HCT116 (cell line): ENCODE results near the gene ELF5. TPM values are rescaled to one million over a fixed set of nuclear protein-coding genes. Genes with fewer than 3 reads are reported as not detected.

Source experiments
- ATAC-seq: fragments of 200-7000 bp; cut with Tn5 transposase; 2 replicates; pipeline ENCODE4 v1.9.1; 2020; ENCODE audit warnings: mild to moderate bottlenecking, moderate library complexity
- BruUV-seq: library from RNA; stranded (reverse); fragments of 400-500 nt; replicated peaks from 2 replicates; lab custom pipeline; 2021; lab: Mats Ljungman, UMichigan
- CTCF ChIA-PET: fragments of 300-600 bp; sonication (Branson Sonifier 250); formaldehyde crosslinking; loops from one replicate; lab custom pipeline; 2021; ENCODE audit warnings: antibody characterized with exemption; lab: Charles Lee
- POLR2A ChIA-PET: fragments of 300-600, 350-600 bp; sonication (Branson Sonifier 250); formaldehyde crosslinking; loops from one replicate; lab custom pipeline; 2021; ENCODE audit warnings: antibody characterized with exemption; lab: Charles Lee
- RAD21 ChIA-PET, 2 experiments: fragments of 300-600 bp; sonication (Branson Sonifier 250); formaldehyde crosslinking; loops; one replicate each; lab custom pipeline; 2023; ENCODE audit warnings: low total read pairs in 2 of 2; ENCODE audit not compliant: uncharacterized antibody in 2 of 2, unreplicated experiment in 2 of 2, low non-redundant PET in 1 of 2; lab: Charles Lee
- DNase-seq: peaks from one replicate; pipeline ENCODE4 v3.0.0-alpha.2; 2010; ENCODE audit warnings: low read depth, low spot score
- H2AFZ ChIP-seq: fragments of 200-600 bp; shearing (Covaris generic), sonication (generic); 2 replicates; pipeline ENCODE4 v1.6.1; 2017; ENCODE audit warnings: low read depth, mixed run types, mixed read lengths, antibody characterized with exemption, low read length; ENCODE audit not compliant: poor library complexity, severe bottlenecking
- H3K27ac ChIP-seq: 2 replicates; pipeline ENCODE4 v1.5.1; 2012; ENCODE audit warnings: low read depth, low read length
- H3K27me3 ChIP-seq: fragments of 200-600 bp; sonication (generic); 2 replicates; pipeline ENCODE4 v1.6.1; 2016; ENCODE audit warnings: mixed run types, low read length, mixed read lengths; ENCODE audit not compliant: insufficient read depth
- H3K36me3 ChIP-seq, 2 experiments: fragments of 200-500 bp in 1 of 2; fragments of 200-600 bp in 1 of 2; sonication (Bioruptor generic) in 1 of 2; sonication (generic) in 1 of 2; 2 replicates each; pipeline versions ENCODE4 v1.5.1 to v1.6.1; 2014 to 2016; ENCODE audit warnings: low read length in 2 of 2, inconsistent platforms in 1 of 2, mixed read lengths in 1 of 2, mixed run types in 1 of 2; ENCODE audit not compliant: insufficient read depth in 2 of 2, control insufficient read depth in 1 of 2
- H3K4me1 ChIP-seq, 2 experiments: fragments of 200-600 bp in 1 of 2; sonication (generic) in 1 of 2; 2 replicates each; pipeline versions ENCODE4 v1.5.1 to v1.6.1; 2012 to 2017; ENCODE audit warnings: low read length in 2 of 2, inconsistent platforms in 1 of 2, mild to moderate bottlenecking in 1 of 2, mixed read lengths in 1 of 2, mixed run types in 1 of 2, moderate library complexity in 1 of 2; ENCODE audit not compliant: insufficient read depth in 2 of 2, control insufficient read depth in 1 of 2
- H3K4me2 ChIP-seq: fragments of 200-600 bp; sonication (generic); 2 replicates; pipeline ENCODE4 v1.6.1; 2017; ENCODE audit warnings: mixed run types, low read length, mixed read lengths
- H3K4me3 ChIP-seq, 2 experiments: fragments of 200-600 bp in 1 of 2; sonication (generic) in 1 of 2; replicated peaks in 1 of 2; 2 replicates each; pipeline ENCODE4 v1.5.1; 2011 to 2016; ENCODE audit warnings: low read length in 2 of 2, control low read depth in 1 of 2, low read depth in 1 of 2, mild to moderate bottlenecking in 1 of 2, mixed read lengths in 1 of 2, mixed run types in 1 of 2
- H3K79me2 ChIP-seq: fragments of 200-600 bp; sonication (generic); 2 replicates; pipeline ENCODE4 v1.6.1; 2017; ENCODE audit warnings: mild to moderate bottlenecking, mixed run types, low read length, moderate library complexity, mixed read lengths; ENCODE audit not compliant: insufficient read depth
- H3K9ac ChIP-seq: fragments of 200-600 bp; sonication (generic); 2 replicates; pipeline ENCODE4 v1.6.1; 2016; ENCODE audit warnings: low read length, mixed read lengths
- H3K9me2 ChIP-seq: fragments of 200-600 bp; sonication (generic), shearing (Covaris generic); 2 replicates; pipeline ENCODE4 v1.6.1; 2017; ENCODE audit warnings: mixed run types, mild to moderate bottlenecking, moderate library complexity; ENCODE audit not compliant: insufficient read depth
- H3K9me3 ChIP-seq, 2 experiments: fragments of 200-500 bp in 1 of 2; fragments of 200-600 bp in 1 of 2; sonication (Bioruptor generic) in 1 of 2; sonication (generic) in 1 of 2; 2 replicates each; pipeline ENCODE4 v1.6.1; 2014 to 2017; ENCODE audit warnings: low read length in 2 of 2, mixed read lengths in 2 of 2, inconsistent platforms in 1 of 2, low read depth in 1 of 2, mild to moderate bottlenecking in 1 of 2, mixed run types in 1 of 2, moderate library complexity in 1 of 2; ENCODE audit not compliant: control insufficient read depth in 1 of 2, insufficient read depth in 1 of 2
- H4K20me1 ChIP-seq: fragments of 200-600 bp; sonication (generic), shearing (Covaris generic); 2 replicates; pipeline ENCODE4 v1.6.1; 2017; ENCODE audit warnings: mixed run types, mild to moderate bottlenecking, moderate library complexity; ENCODE audit not compliant: insufficient read depth
- CBX3 ChIP-seq: IDR thresholded peaks from 2 replicates; pipeline ENCODE4 v1.6.1; 2012; ENCODE audit warnings: low read depth
- ELF1 ChIP-seq: IDR thresholded peaks from 2 replicates; pipeline ENCODE4 v1.6.1; 2012; ENCODE audit warnings: low read depth, borderline replicate concordance
- EZH2phosphoT487 ChIP-seq: fragments of 200-600 bp; IDR thresholded peaks from 2 replicates; pipeline ENCODE4 v1.6.1; 2018; ENCODE audit warnings: antibody characterized with exemption, borderline replicate concordance
- FOSL1 ChIP-seq: IDR thresholded peaks from 2 replicates; pipeline ENCODE4 v1.6.1; 2012; ENCODE audit warnings: low read depth
- REST ChIP-seq: IDR thresholded peaks from 2 replicates; pipeline ENCODE4 v1.6.1; 2012; ENCODE audit warnings: low read depth
- SP1 ChIP-seq: IDR thresholded peaks from 2 replicates; pipeline ENCODE4 v1.6.1; 2012; ENCODE audit warnings: low read depth
- intact Hi-C: fragments of 100-400 bp; cut with micrococcal nuclease; formaldehyde crosslinking; loops from 2 replicates; pipeline ENCODE4 v1.10.0; 2022
- total RNA-seq: library from RNA; stranded (reverse); gene quantifications from one replicate; pipeline ENCODE4 v1.2.1, GENCODE V29; 2021; ENCODE audit not compliant: unreplicated experiment

The ELF5 gene
- total RNA-seq, 1 experiment from 2014 or later: 0.32 TPM

GRCh38 chr11:34443136-34443535 is 70.5 kb downstream of the ELF5 start:
- intact Hi-C loops: no loop called here
- DNase-seq (no peak), ATAC-seq (no peak)
- ChIA-PET CTCF (no interaction called here), RAD21 (no interaction called here), POLR2A (interaction anchor here (1.0 kb wide), 1 partner anchor 10 kb away, joined by 3 read pairs; no protein-coding TSS in a partner anchor)
- Histone ChIP-seq H3K27ac (no peak overlapping the region), H3K4me3 (no peak overlapping the region), H3K27me3 (no peaks in the 10 kb centered on the region), H3K4me1 (peaks cover 4 to 18% of the 10 kb centered on the region in 2 experiments; a peak in 3 of 4 replicates), H4K20me1 (no peaks in the 10 kb centered on the region), H3K9me2 (no peaks in the 10 kb centered on the region), H3K4me2 (no peak overlapping the region), H3K36me3 (0 out of 4 replicates have a peak, but pooled peaks cover 0 to 10% of the 10 kb centered on the region in 2 experiments), H3K9ac (no peak overlapping the region), H3K79me2 (peaks cover 9% of the 10 kb centered on the region), H3K9me3 (no peaks in the 10 kb centered on the region), H2AFZ (no peak overlapping the region)
- no peak for TF ChIP-seq CBX3
- no TSS peak for BruUV-seq

- no TSS peak for BruUV-seq
- POLR2A ChIA-PET: no interaction called here
Observed at GRCh38 chr11:34441814-34442213, 71.8 kb downstream of the ELF5 start.

More at GRCh38 chr11:34441814-34442213, 71.8 kb downstream of the ELF5 start:
- Histone ChIP-seq H3K9me2 (no peaks in the 10 kb centered on the region), H3K4me2 (peak overlapping the region; percentile 7; the same call in 1 of the 2 replicates), H3K79me2 (peaks cover 9% of the 10 kb centered on the region), H3K27ac (no peak overlapping the region), H3K9ac (no peak overlapping the region), H4K20me1 (no peaks in the 10 kb centered on the region), H3K36me3 (0 out of 4 replicates have a peak, but pooled peaks cover 0 to 10% of the 10 kb centered on the region in 2 experiments), H3K9me3 (no peaks in the 10 kb centered on the region), H3K27me3 (no peaks in the 10 kb centered on the region), H3K4me1 (peaks cover 4 to 21% of the 10 kb centered on the region in 2 experiments; a peak in 3 of 4 replicates), H3K4me3 (no peak overlapping the region), H2AFZ (no peak overlapping the region)
- no peak for DNase-seq
- ChIA-PET CTCF (no interaction called here), RAD21 (no interaction called here)
- intact Hi-C loops: no loop called here
- TF ChIP-seq EZH2phosphoT487 (no peak), FOSL1 (no peak), ELF1 (no peak), SP1 (no peak), REST (no peak)
- no peak for ATAC-seq
